AG09309 (cell line): ENCODE measurements around the gene ACAP3.
A peak's percentile ranks its signal among the peaks of the same experiment; 100 is the strongest.

ENCODE experiments used
- DNase-seq: peaks from one replicate; pipeline ENCODE4 v3.0.0-alpha.2; 2010; ENCODE audit warnings: low read depth
- H3K4me3 ChIP-seq: 2 replicates; pipeline ENCODE4 v1.5.1; 2011; ENCODE audit warnings: mild to moderate bottlenecking, low read depth, low read length, moderate library complexity; ENCODE audit not compliant: control insufficient read depth
- TF ChIP-seq, protein P1 (sequence below): IDR thresholded peaks from 2 replicates; pipeline ENCODE4 v1.5.1; 2011; ENCODE audit warnings: mild to moderate bottlenecking, low read depth, low read length, inconsistent platforms; ENCODE audit not compliant: insufficient read depth, control insufficient read depth; ENCODE audit errors: missing control alignments

The ACAP3 gene

DNA sequence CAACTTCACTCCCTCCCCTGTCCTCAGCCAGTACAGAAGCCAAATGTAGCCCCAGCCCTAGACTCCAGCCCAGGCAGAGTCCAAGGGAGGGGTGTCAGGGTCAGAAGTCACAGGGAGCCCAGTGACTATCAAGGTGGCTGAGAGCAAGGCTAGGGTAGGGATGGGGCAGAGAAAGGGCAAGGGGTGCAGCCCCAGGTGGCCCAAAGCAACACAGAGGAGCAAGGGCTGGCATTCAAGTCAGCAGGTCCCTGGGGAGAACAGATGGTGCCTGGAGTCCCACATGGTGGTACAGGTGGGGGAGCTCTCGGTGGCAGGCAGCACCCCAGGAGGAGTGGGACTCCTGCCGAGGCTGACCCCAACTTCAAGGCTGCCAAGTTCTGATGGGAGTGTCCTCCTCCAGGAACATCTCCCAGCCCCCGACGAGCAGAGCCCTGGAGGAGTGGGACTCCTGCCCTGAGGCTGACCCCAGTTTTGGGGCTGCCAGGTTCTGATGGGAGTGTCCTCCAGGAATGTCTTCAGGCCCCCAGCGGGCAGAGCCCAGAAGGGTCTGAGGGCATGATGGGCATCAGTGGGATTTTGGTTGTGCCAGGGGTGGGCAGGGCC is 45.2 kb upstream of the ACAP3 start:
- TF ChIP-seq, protein P1, sequence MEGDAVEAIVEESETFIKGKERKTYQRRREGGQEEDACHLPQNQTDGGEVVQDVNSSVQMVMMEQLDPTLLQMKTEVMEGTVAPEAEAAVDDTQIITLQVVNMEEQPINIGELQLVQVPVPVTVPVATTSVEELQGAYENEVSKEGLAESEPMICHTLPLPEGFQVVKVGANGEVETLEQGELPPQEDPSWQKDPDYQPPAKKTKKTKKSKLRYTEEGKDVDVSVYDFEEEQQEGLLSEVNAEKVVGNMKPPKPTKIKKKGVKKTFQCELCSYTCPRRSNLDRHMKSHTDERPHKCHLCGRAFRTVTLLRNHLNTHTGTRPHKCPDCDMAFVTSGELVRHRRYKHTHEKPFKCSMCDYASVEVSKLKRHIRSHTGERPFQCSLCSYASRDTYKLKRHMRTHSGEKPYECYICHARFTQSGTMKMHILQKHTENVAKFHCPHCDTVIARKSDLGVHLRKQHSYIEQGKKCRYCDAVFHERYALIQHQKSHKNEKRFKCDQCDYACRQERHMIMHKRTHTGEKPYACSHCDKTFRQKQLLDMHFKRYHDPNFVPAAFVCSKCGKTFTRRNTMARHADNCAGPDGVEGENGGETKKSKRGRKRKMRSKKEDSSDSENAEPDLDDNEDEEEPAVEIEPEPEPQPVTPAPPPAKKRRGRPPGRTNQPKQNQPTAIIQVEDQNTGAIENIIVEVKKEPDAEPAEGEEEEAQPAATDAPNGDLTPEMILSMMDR = no peak
- DNase-seq = no peak
- no peak overlapping the region; the same call in 1 of the 2 replicates for H3K4me3 ChIP-seq

DNA sequence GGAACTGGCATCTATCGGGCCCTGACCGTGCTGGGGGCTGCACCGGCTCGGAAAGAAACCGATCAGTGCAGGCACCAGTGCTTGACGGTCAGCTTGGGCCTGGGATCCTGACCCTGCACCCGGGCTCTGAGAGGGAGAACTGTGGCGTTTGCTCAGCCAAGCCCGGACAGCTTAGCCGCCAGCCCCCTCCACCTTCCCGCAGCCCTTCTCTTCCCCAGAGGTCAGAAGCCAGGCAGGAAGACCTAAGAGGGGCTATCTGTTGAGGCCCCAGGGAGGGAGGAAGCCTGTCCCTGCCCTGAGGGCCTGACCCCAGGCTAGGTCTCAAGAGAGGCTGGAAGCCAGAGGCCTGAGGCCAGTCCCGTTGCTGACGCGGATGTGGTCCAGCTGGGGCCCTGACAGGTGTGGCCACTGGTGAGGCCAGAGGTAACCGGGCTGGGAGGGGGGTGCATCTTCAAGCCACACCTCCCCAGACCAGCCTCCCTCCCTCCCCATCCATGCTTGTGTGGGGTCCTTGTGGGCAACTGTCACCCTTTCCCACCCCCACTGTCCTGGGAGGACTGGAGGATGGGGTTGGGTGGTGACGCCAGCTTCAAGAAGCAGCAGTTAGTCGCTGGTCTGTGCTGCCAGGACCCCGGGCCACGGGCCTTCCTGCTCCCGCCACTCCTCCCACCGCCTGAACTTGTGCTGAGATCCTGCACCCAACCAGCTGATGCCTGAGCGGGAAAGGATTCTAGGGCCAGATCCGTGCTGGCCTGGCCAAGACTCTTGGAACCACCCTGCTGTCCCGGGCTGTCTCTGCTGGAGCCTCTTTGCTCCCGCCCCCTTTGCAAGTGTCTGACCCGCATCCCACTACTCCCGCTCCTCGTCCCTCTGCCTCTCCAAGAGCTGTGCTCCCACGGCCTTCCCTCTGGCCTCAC is 44.0 kb upstream of the ACAP3 start:
- H3K4me3 ChIP-seq = peak overlapping the region; percentile 10
- no peak for DNase-seq
- TF ChIP-seq, protein P1 = no peak

DNA sequence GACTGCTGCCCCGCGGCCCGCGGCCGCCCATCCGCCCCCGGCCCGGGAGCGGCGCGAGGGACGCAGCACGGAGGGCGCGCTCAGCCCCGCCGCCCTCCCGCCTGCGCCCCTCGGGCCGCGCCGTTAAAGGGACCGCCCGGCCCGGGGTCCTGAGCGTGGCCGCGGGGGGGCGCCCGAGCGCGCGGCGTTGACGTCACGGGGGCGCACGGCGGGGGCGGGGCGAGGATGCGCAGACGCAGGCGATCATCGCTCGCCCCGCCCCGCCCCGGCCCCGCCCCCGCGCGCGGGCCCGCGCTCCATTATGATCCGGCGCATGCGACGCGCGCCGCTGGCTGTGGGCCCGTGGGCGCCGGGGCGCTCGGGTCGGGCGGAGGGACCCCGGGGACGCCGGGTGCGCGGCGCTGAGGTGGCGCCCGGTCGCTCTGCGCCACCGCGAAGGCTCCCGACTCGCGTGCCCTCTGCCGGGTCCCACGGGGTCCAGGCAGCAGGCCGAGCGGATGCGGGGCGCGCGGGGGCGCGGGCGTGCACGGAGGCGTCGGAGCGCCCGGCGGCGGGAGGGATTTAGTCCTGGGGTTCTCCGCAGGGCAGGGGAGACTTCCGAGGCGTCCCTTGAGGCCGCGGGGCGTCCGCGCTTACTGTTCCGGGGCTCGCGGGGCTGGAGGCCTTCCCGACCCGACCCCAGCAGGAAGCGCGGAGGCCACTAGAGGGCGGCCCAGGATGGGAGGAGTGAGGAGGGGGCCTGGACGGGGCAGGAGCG is 41.7 kb upstream of the ACAP3 start, which contains the start of gene DVL1:
TSS of gene DVL1 (minus strand) at position 163 of the 757 bp plus-strand sequence. CDS start 353 bp downstream, outside the sequence.
- DNase-seq = no peak
- TF ChIP-seq, protein P1 = peak; percentile 50

DNA sequence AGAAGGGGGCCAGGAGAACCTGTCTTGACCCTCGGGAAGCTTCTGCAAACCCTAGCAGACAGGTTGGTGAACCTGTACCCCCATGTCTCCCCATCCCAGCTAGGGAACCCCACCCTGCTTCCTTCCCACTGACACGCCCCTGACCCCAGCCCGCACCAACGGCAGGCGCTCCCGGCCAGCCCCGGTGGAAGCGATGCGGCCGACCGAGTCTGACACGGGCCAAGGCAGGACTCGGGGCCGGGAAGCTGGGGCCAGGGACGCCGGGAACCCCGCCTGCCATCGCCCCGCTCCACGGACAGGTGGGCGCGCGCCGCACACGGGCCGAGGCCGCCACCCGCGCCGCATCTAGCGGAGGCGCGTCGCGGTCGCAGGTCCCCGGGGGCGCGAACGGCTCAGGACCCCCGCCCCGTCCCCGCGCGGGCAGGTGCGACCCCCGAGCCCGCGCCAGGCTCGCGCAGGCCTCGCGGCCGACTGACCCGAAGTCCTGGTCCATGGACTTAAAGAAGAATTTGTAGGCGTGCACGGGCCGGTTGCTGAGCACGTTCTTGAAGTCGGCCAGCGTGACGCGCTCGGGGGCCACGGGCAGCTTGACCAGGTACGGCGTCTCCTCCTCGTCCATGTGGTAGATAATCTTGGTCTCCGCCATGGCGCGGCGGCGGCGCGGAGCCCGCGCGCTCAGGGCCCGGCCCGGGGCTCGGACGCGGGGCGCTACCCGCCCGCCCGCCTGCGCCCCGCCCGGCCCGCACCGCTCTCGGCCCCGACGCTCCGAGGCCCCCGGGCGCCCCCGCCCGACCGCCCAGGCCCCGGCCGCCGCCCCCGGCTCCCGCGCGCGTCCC is 40.9 kb upstream of the ACAP3 start:
- TF ChIP-seq, protein P1 = no peak
- no peak for DNase-seq
- H3K4me3 ChIP-seq = peak overlapping the region; percentile 84

More for the DNA sequence above, 41.7 kb upstream of the ACAP3 start, which contains the start of gene DVL1:
- peak within 1 kb of the TSS; percentile 84 for H3K4me3 ChIP-seq

DNA sequence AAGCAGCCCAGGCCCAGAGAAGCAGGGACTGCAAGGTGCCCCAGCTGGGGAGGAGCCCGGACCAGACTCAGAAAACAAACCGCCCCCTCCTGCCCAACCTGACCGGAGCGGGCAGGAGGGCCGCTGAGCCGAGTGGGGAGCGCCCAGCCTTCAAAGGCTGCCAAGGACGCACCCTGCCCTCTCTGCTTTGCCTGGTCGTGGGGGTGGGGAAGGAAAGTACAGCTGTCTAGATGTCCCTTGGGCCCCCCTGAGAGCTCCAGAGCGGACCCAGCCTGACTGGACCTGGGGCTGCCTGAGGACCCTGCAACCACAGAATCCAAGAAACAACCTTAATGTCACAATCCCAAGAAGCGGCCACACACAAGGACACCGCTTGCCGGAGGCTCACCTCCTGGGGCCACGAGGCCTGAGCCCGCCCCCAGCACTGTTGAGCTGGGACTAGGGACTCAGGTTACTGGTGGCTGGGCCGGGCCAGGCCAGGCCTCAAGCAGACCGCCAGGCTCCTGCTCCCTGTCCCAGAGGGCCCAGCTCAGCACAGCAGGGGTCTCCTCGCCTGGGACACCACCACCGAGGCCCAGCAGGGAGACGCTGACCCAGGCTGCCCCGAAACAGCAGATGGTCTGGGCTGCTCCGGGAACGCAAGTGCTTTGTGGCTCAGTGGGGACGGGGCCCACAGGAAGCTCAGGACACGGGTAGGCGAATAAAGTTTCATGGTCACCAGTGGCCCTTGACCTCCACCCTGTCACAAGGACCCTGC is 40.1 kb upstream of the ACAP3 start:
- peak overlapping the region; percentile 84 for H3K4me3 ChIP-seq
- no peak for DNase-seq
- TF ChIP-seq, protein P1 = no peak
